Astrocyte (in vitro differentiated cells and primary cell): ENCODE data around the gene ALOX15. TPM values are rescaled to one million over a fixed set of nuclear protein-coding genes. Genes with fewer than 3 reads are reported as not detected.

Experiments
- DNase-seq: peaks from one replicate; pipeline ENCODE4 v3.0.0-alpha.2; 2010; ENCODE audit warnings: low read depth
- FAIRE-seq: peaks from 2 replicates; lab custom pipeline; 2011; peaks lifted over from hg19 to GRCh38; lab: Jason Lieb, UNC
- H2AFZ ChIP-seq: 2 replicates; pipeline ENCODE4 v1.6.0; 2012; ENCODE audit warnings: low read depth, low read length, inconsistent platforms
- H3K27ac ChIP-seq: 2 replicates; pipeline ENCODE4 v1.5.1; 2011; ENCODE audit warnings: low read depth, low read length, inconsistent platforms
- H3K27me3 ChIP-seq: 2 replicates; pipeline ENCODE4 v1.6.0; 2011; ENCODE audit warnings: low read length, inconsistent platforms; ENCODE audit not compliant: insufficient read depth
- H3K36me3 ChIP-seq: 2 replicates; pipeline ENCODE4 v1.5.1; 2011; ENCODE audit warnings: low read length, inconsistent platforms; ENCODE audit not compliant: insufficient read depth
- H3K4me1 ChIP-seq: 2 replicates; pipeline ENCODE4 v1.5.1; 2011; ENCODE audit warnings: low read length, inconsistent platforms; ENCODE audit not compliant: insufficient read depth
- H3K4me2 ChIP-seq: 2 replicates; pipeline ENCODE4 v1.6.0; 2012; ENCODE audit warnings: low read length, inconsistent platforms
- H3K4me3 ChIP-seq: 2 replicates; pipeline ENCODE4 v1.5.1; 2011; ENCODE audit warnings: low read depth, mild to moderate bottlenecking, low read length, inconsistent platforms; ENCODE audit not compliant: insufficient read depth
- H3K79me2 ChIP-seq: 2 replicates; pipeline ENCODE4 v1.6.0; 2012; ENCODE audit warnings: mild to moderate bottlenecking, low read length, inconsistent platforms; ENCODE audit not compliant: insufficient read depth
- H3K9ac ChIP-seq: 2 replicates; pipeline ENCODE4 v1.6.0; 2012; ENCODE audit warnings: mild to moderate bottlenecking, low read length, inconsistent platforms
- H3K9me3 ChIP-seq: 2 replicates; pipeline ENCODE4 v1.5.1; 2012; ENCODE audit warnings: low read depth, mild to moderate bottlenecking, low read length, inconsistent platforms; ENCODE audit not compliant: insufficient read depth
- H4K20me1 ChIP-seq: 2 replicates; pipeline ENCODE4 v1.6.0; 2012; ENCODE audit warnings: low read length, inconsistent platforms; ENCODE audit not compliant: insufficient read depth
- H3K27ac Mint-ChIP-seq: one replicate; pipeline ENCODE4 v1.8.0; 2021; ENCODE audit warnings: mild to moderate bottlenecking, mixed read lengths; ENCODE audit not compliant: unreplicated experiment
- H3K27me3 Mint-ChIP-seq: one replicate; pipeline ENCODE4 v1.8.0; 2021; ENCODE audit warnings: low read depth, mixed read lengths; ENCODE audit not compliant: unreplicated experiment
- H3K36me3 Mint-ChIP-seq: one replicate; pipeline ENCODE4 v1.8.0; 2021; ENCODE audit warnings: low read depth, mixed read lengths; ENCODE audit not compliant: unreplicated experiment
- H3K4me1 Mint-ChIP-seq: one replicate; pipeline ENCODE4 v1.8.0; 2021; ENCODE audit warnings: low read depth, mixed read lengths; ENCODE audit not compliant: unreplicated experiment
- H3K4me3 Mint-ChIP-seq: one replicate; pipeline ENCODE4 v1.8.0; 2021; ENCODE audit warnings: mild to moderate bottlenecking, moderate library complexity, mixed read lengths; ENCODE audit not compliant: unreplicated experiment
- H3K9me3 Mint-ChIP-seq: one replicate; pipeline ENCODE4 v1.8.0; 2021; ENCODE audit warnings: mild to moderate bottlenecking, mixed read lengths; ENCODE audit not compliant: unreplicated experiment
- CTCF ChIP-seq: IDR thresholded peaks from 2 replicates; pipeline ENCODE4 v1.5.1; 2011; ENCODE audit warnings: low read depth, mild to moderate bottlenecking, inconsistent platforms, low read length, moderate library complexity; ENCODE audit not compliant: insufficient read depth
- EZH2 ChIP-seq: IDR thresholded peaks from 2 replicates; pipeline ENCODE4 v1.6.1; 2012; ENCODE audit warnings: mild to moderate bottlenecking, low read length, inconsistent platforms; ENCODE audit not compliant: insufficient read depth
- total RNA-seq: library from RNA; stranded (reverse); gene quantifications from 2 replicates; pipeline ENCODE4 v1.2.1, GENCODE V29; 2021

Gene ALOX15
- total RNA-seq, 1 donor from 2014 or later, result 0.07 TPM

- H3K9ac ChIP-seq, result no peak overlapping the region
- H2AFZ ChIP-seq, result no peak overlapping the region
- Mint-ChIP-seq H3K4me3 (no peak overlapping the region), H3K9me3 (no peaks in the 10 kb centered on the region), H3K4me1 (peaks cover 12% of the 10 kb centered on the region), H3K36me3 (no peaks in the 10 kb centered on the region), H3K27ac (no peak overlapping the region), H3K27me3 (peaks cover 30% of the 10 kb centered on the region)
- H3K36me3 ChIP-seq, result no peaks in the 10 kb centered on the region
- H3K79me2 ChIP-seq, result no peaks in the 10 kb centered on the region
- DNase-seq (no peak), FAIRE-seq (no peak)
- H4K20me1 ChIP-seq, result no peaks in the 10 kb centered on the region
- no peak overlapping the region for H3K4me2 ChIP-seq
- no peak overlapping the region for H3K27ac ChIP-seq
- peaks cover 8% of the 10 kb centered on the region for H3K4me1 ChIP-seq
- peaks cover 32% of the 10 kb centered on the region for H3K27me3 ChIP-seq
- no peak overlapping the region for H3K4me3 ChIP-seq
- H3K9me3 ChIP-seq, result no peaks in the 10 kb centered on the region
- no peak for TF ChIP-seq EZH2
- no peak for TF ChIP-seq CTCF
These were observed 30.8 kb downstream of the ALOX15 start for GRCh38 chr17:4610656-4611055.

- H3K27ac Mint-ChIP-seq, result no peak overlapping the region
- peaks cover 32% of the 10 kb centered on the region for H3K27me3 ChIP-seq
These were observed 31.3 kb downstream of the ALOX15 start for GRCh38 chr17:4610162-4610561.

More at GRCh38 chr17:4610162-4610561, 31.3 kb downstream of the ALOX15 start:
- no peak for TF ChIP-seq EZH2
- no peak for TF ChIP-seq CTCF
- no peak overlapping the region for H3K9ac ChIP-seq
- Mint-ChIP-seq H3K4me3 (no peak overlapping the region), H3K36me3 (no peaks in the 10 kb centered on the region), H3K4me1 (peaks cover 16% of the 10 kb centered on the region), H3K27me3 (peaks cover 28% of the 10 kb centered on the region), H3K9me3 (no peaks in the 10 kb centered on the region)
- no peak overlapping the region for H3K4me2 ChIP-seq
- no peaks in the 10 kb centered on the region for H4K20me1 ChIP-seq
- no peak overlapping the region for H2AFZ ChIP-seq
- H3K79me2 ChIP-seq, result no peaks in the 10 kb centered on the region
- no peaks in the 10 kb centered on the region for H3K36me3 ChIP-seq
- H3K4me3 ChIP-seq, result no peak overlapping the region
- DNase-seq, result no peak
- H3K4me1 ChIP-seq, result peaks cover 8% of the 10 kb centered on the region
- no peaks in the 10 kb centered on the region for H3K9me3 ChIP-seq
- H3K27ac ChIP-seq, result no peak overlapping the region
- FAIRE-seq, result no peak
